GM23338 (cell line): ENCODE results near the gene TRIM13. TPM values are rescaled to one million over a fixed set of nuclear protein-coding genes. Genes with fewer than 3 reads are reported as not detected.

Experiments
- ATAC-seq: fragments of 200-7000 bp; cut with Tn5 transposase; 3 replicates; pipeline ENCODE4 v1.9.1; 2020
- DNase-seq: peaks from one replicate; pipeline ENCODE4 v3.0.0-alpha.2; 2015; ENCODE audit warnings: low spot score
- H2AFZ ChIP-seq: fragments of 200-600 bp; sonication (generic); 2 replicates; pipeline ENCODE4 v1.8.0; 2016; ENCODE audit warnings: antibody characterized with exemption, mild to moderate bottlenecking, moderate library complexity
- H3F3A ChIP-seq: fragments of 200-600 bp; sonication (generic); replicated peaks from 2 replicates; pipeline ENCODE4 v1.8.0; 2017; ENCODE audit warnings: antibody characterized with exemption, mixed run types, low read depth
- H3K27ac ChIP-seq: fragments of 200-600 bp; sonication (generic); 2 replicates; pipeline ENCODE4 v1.6.1; 2016; ENCODE audit warnings: low read depth
- H3K27me3 ChIP-seq: fragments of 200-600 bp; sonication (generic); 2 replicates; pipeline ENCODE4 v1.8.0; 2016; ENCODE audit warnings: mild to moderate bottlenecking, mixed run types, moderate library complexity; ENCODE audit not compliant: insufficient read depth
- H3K36me3 ChIP-seq: fragments of 200-600 bp; sonication (generic); 2 replicates; pipeline ENCODE4 v1.8.0; 2016; ENCODE audit warnings: mild to moderate bottlenecking; ENCODE audit not compliant: insufficient read depth
- H3K4me1 ChIP-seq: fragments of 200-600 bp; sonication (generic); 2 replicates; pipeline ENCODE4 v1.8.0; 2016; ENCODE audit warnings: mild to moderate bottlenecking, moderate library complexity; ENCODE audit not compliant: insufficient read depth
- H3K4me2 ChIP-seq: fragments of 200-600 bp; sonication (generic); 2 replicates; pipeline ENCODE4 v1.7.1; 2017; ENCODE audit warnings: mixed run types
- H3K4me3 ChIP-seq: fragments of 200-600 bp; sonication (generic); 2 replicates; pipeline ENCODE4 v1.6.1; 2016; ENCODE audit warnings: mixed run types
- H3K79me2 ChIP-seq: fragments of 200-600 bp; sonication (generic); replicated peaks from 2 replicates; pipeline ENCODE4 v1.8.0; 2017; ENCODE audit warnings: mild to moderate bottlenecking; ENCODE audit not compliant: insufficient read depth
- H3K9me2 ChIP-seq: fragments of 200-600 bp; sonication (generic); 2 replicates; pipeline ENCODE4 v1.8.0; 2017; ENCODE audit not compliant: insufficient read depth
- H4K20me1 ChIP-seq: fragments of 200-600 bp; sonication (generic); replicated peaks from 2 replicates; pipeline ENCODE4 v1.8.0; 2017; ENCODE audit warnings: mild to moderate bottlenecking; ENCODE audit not compliant: insufficient read depth
- H3K27ac Mint-ChIP-seq: 2 replicates; pipeline ENCODE4 v1.8.0; 2020; ENCODE audit warnings: inconsistent platforms, mild to moderate bottlenecking, moderate library complexity, mixed read lengths
- H3K27me3 Mint-ChIP-seq: 3 replicates; pipeline ENCODE4 v1.8.0; 2022; ENCODE audit warnings: low read depth, mild to moderate bottlenecking, moderate library complexity, mixed read lengths, inconsistent platforms; ENCODE audit not compliant: insufficient read depth, poor library complexity
- H3K36me3 Mint-ChIP-seq: 3 replicates; pipeline ENCODE4 v1.8.0; 2021; ENCODE audit warnings: low read depth, mild to moderate bottlenecking, inconsistent platforms, moderate library complexity, mixed read lengths
- H3K4me1 Mint-ChIP-seq: 3 replicates; pipeline ENCODE4 v1.8.0; 2020; ENCODE audit warnings: mild to moderate bottlenecking, inconsistent platforms, mixed read lengths
- H3K4me3 Mint-ChIP-seq: 3 replicates; pipeline ENCODE4 v1.8.0; 2021; ENCODE audit warnings: moderate library complexity, mild to moderate bottlenecking, inconsistent platforms, mixed read lengths
- H3K9me3 Mint-ChIP-seq: 3 replicates; pipeline ENCODE4 v1.8.0; 2020; ENCODE audit warnings: moderate library complexity, mild to moderate bottlenecking, inconsistent platforms, mixed read lengths
- CREB1 ChIP-seq: fragments of 250-450 bp; sonication (Bioruptor Pico); IDR thresholded peaks from 2 replicates; pipeline ENCODE4 v1.5.0; 2020; ENCODE audit warnings: low read depth, mild to moderate bottlenecking, moderate library complexity
- EZH2 ChIP-seq: fragments of 200-600 bp; sonication (generic); IDR thresholded peaks from one replicate; pipeline ENCODE4 v1.8.0; 2017; ENCODE audit warnings: antibody characterized with exemption, mild to moderate bottlenecking, low read depth; ENCODE audit not compliant: unreplicated experiment
- EZH2phosphoT487 ChIP-seq: fragments of 200-600 bp; sonication (generic); IDR thresholded peaks from one replicate; pipeline ENCODE4 v1.8.1; 2018; ENCODE audit warnings: antibody characterized with exemption; ENCODE audit not compliant: unreplicated experiment
- JUNB ChIP-seq: IDR thresholded peaks from one replicate; pipeline ENCODE4 v1.6.1; 2016; ENCODE audit warnings: antibody characterized with exemption; ENCODE audit not compliant: unreplicated experiment
- NANOG ChIP-seq: IDR thresholded peaks from 2 replicates; pipeline ENCODE4 v1.6.1; 2016; ENCODE audit warnings: antibody characterized with exemption, borderline replicate concordance
- STAT1 ChIP-seq: IDR thresholded peaks from one replicate; pipeline ENCODE4 v1.6.1; 2016; ENCODE audit warnings: antibody characterized with exemption; ENCODE audit not compliant: unreplicated experiment
- ZNF114 ChIP-seq: fragments of 250-450 bp; sonication (Bioruptor Pico); IDR thresholded peaks from 2 replicates; pipeline ENCODE4 v1.5.0; 2020; ENCODE audit warnings: mild to moderate bottlenecking, moderate library complexity
- ZNF331 ChIP-seq: fragments of 250-450 bp; sonication (Bioruptor Pico); IDR thresholded peaks from 2 replicates; pipeline ENCODE4 v1.5.0; 2020; ENCODE audit warnings: low read depth, mild to moderate bottlenecking, moderate library complexity
- polyA plus RNA-seq: library from polyadenylated mRNA; unstranded; fragments of >200 nt; fragmentation: Nextera tagmentation; extraction: Ambion mirVana; gene quantifications from 2 replicates; pipeline ENCODE4 v1.2.1, GENCODE V29; 2016
- total RNA-seq: library from RNA; depleted of rRNA; stranded (reverse); fragments of >200 nt; shearing (Covaris generic); gene quantifications from 2 replicates; pipeline ENCODE4 v1.2.3, GENCODE V29; 2014
- TF ChIP-seq, protein P1 (sequence below): fragments of 250-450 bp; sonication (Bioruptor Pico); IDR thresholded peaks from 2 replicates; pipeline ENCODE4 v1.5.0; 2020; ENCODE audit warnings: mild to moderate bottlenecking, moderate library complexity
- TF ChIP-seq, protein P2 (sequence below), 2 experiments: fragments of 200-600 bp in 1 of 2; sonication (generic) in 1 of 2; conservative IDR thresholded peaks; 2 replicates each; pipeline versions ENCODE4 v1.5.1 to v1.6.1; 2016 to 2017; ENCODE audit warnings: antibody characterized with exemption in 2 of 2, low read depth in 2 of 2, mild to moderate bottlenecking in 2 of 2, moderate library complexity in 1 of 2
- TF ChIP-seq, protein P3 (sequence below): IDR thresholded peaks from one replicate; pipeline ENCODE4 v1.6.1; 2018; ENCODE audit warnings: antibody characterized with exemption; ENCODE audit not compliant: unreplicated experiment

TRIM13 gene
- total and polyA plus RNA-seq, 2 experiments from 2014 or later: 23.0 to 25.3 TPM

DNA sequence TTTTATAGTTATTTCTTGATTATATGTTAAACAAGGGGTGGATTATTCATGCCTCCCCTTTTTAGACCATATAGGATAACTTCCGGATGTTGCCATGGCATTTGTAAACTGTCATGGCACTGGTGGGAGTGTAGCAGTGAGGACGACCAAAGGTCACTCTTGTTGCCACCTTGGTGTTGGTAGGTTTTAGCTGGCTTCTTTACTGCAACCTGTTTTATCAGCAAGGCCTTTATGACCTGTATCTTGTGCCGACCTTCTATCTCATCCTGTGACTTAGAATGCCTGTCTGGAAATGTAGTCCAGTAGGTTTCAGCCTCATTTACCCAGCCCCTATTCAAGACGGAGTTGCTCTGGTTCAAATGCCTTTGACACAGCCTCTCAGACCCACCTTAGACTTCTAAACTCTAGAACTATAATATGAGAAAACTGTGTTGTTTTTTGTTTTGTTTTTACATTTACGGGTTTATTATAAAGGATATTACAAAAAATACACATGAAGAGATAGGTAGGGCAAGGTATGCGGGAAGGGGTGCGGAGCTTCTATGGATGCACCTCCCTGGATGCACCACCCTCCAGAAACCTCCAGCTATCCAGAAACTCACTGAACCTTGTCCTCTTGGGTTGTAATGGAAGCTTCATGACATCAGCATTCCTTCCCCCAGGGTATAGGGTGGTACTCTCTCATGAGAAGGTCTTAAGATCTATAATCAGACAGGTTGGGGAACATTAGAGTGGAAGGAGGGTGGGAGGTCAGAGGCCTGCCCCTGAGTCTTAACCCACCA, 44.9 kb upstream of the TRIM13 start:
- no peak for TF ChIP-seq STAT1
- TF ChIP-seq, protein P1, sequence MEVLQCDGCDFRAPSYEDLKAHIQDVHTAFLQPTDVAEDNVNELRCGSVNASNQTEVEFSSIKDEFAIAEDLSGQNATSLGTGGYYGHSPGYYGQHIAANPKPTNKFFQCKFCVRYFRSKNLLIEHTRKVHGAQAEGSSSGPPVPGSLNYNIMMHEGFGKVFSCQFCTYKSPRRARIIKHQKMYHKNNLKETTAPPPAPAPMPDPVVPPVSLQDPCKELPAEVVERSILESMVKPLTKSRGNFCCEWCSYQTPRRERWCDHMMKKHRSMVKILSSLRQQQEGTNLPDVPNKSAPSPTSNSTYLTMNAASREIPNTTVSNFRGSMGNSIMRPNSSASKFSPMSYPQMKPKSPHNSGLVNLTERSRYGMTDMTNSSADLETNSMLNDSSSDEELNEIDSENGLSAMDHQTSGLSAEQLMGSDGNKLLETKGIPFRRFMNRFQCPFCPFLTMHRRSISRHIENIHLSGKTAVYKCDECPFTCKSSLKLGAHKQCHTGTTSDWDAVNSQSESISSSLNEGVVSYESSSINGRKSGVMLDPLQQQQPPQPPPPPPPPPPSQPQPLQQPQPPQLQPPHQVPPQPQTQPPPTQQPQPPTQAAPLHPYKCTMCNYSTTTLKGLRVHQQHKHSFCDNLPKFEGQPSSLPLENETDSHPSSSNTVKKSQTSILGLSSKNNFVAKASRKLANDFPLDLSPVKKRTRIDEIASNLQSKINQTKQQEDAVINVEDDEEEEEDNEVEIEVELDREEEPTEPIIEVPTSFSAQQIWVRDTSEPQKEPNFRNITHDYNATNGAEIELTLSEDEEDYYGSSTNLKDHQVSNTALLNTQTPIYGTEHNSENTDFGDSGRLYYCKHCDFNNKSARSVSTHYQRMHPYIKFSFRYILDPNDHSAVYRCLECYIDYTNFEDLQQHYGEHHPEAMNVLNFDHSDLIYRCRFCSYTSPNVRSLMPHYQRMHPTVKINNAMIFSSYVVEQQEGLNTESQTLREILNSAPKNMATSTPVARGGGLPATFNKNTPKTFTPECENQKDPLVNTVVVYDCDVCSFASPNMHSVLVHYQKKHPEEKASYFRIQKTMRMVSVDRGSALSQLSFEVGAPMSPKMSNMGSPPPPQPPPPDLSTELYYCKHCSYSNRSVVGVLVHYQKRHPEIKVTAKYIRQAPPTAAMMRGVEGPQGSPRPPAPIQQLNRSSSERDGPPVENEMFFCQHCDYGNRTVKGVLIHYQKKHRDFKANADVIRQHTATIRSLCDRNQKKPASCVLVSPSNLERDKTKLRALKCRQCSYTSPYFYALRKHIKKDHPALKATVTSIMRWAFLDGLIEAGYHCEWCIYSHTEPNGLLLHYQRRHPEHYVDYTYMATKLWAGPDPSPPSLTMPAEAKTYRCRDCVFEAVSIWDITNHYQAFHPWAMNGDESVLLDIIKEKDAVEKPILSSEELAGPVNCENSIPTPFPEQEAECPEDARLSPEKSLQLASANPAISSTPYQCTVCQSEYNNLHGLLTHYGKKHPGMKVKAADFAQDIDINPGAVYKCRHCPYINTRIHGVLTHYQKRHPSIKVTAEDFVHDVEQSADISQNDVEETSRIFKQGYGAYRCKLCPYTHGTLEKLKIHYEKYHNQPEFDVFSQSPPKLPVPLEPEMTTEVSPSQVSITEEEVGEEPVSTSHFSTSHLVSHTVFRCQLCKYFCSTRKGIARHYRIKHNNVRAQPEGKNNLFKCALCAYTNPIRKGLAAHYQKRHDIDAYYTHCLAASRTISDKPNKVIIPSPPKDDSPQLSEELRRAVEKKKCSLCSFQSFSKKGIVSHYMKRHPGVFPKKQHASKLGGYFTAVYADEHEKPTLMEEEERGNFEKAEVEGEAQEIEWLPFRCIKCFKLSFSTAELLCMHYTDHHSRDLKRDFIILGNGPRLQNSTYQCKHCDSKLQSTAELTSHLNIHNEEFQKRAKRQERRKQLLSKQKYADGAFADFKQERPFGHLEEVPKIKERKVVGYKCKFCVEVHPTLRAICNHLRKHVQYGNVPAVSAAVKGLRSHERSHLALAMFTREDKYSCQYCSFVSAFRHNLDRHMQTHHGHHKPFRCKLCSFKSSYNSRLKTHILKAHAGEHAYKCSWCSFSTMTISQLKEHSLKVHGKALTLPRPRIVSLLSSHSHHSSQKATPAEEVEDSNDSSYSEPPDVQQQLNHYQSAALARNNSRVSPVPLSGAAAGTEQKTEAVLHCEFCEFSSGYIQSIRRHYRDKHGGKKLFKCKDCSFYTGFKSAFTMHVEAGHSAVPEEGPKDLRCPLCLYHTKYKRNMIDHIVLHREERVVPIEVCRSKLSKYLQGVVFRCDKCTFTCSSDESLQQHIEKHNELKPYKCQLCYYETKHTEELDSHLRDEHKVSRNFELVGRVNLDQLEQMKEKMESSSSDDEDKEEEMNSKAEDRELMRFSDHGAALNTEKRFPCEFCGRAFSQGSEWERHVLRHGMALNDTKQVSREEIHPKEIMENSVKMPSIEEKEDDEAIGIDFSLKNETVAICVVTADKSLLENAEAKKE (CRISPR knock-in tag): no peak
- no peak for TF ChIP-seq NANOG
- TF ChIP-seq EZH2phosphoT487: no peak
- TF ChIP-seq, protein P2, sequence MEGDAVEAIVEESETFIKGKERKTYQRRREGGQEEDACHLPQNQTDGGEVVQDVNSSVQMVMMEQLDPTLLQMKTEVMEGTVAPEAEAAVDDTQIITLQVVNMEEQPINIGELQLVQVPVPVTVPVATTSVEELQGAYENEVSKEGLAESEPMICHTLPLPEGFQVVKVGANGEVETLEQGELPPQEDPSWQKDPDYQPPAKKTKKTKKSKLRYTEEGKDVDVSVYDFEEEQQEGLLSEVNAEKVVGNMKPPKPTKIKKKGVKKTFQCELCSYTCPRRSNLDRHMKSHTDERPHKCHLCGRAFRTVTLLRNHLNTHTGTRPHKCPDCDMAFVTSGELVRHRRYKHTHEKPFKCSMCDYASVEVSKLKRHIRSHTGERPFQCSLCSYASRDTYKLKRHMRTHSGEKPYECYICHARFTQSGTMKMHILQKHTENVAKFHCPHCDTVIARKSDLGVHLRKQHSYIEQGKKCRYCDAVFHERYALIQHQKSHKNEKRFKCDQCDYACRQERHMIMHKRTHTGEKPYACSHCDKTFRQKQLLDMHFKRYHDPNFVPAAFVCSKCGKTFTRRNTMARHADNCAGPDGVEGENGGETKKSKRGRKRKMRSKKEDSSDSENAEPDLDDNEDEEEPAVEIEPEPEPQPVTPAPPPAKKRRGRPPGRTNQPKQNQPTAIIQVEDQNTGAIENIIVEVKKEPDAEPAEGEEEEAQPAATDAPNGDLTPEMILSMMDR (conservative IDR thresholded peaks at IDR 0.05; ENCODE audit: low read depth in 2 of 2): no peak
- TF ChIP-seq EZH2: no peak
- TF ChIP-seq, protein P3, sequence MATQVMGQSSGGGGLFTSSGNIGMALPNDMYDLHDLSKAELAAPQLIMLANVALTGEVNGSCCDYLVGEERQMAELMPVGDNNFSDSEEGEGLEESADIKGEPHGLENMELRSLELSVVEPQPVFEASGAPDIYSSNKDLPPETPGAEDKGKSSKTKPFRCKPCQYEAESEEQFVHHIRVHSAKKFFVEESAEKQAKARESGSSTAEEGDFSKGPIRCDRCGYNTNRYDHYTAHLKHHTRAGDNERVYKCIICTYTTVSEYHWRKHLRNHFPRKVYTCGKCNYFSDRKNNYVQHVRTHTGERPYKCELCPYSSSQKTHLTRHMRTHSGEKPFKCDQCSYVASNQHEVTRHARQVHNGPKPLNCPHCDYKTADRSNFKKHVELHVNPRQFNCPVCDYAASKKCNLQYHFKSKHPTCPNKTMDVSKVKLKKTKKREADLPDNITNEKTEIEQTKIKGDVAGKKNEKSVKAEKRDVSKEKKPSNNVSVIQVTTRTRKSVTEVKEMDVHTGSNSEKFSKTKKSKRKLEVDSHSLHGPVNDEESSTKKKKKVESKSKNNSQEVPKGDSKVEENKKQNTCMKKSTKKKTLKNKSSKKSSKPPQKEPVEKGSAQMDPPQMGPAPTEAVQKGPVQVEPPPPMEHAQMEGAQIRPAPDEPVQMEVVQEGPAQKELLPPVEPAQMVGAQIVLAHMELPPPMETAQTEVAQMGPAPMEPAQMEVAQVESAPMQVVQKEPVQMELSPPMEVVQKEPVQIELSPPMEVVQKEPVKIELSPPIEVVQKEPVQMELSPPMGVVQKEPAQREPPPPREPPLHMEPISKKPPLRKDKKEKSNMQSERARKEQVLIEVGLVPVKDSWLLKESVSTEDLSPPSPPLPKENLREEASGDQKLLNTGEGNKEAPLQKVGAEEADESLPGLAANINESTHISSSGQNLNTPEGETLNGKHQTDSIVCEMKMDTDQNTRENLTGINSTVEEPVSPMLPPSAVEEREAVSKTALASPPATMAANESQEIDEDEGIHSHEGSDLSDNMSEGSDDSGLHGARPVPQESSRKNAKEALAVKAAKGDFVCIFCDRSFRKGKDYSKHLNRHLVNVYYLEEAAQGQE: no peak
- no peak for TF ChIP-seq CREB1 (CRISPR knock-in tag)
- no peak for TF ChIP-seq JUNB
- no peak for TF ChIP-seq ZNF114 (CRISPR knock-in tag)
- no peak for TF ChIP-seq ZNF331
- Histone ChIP-seq H3K4me1 (no peaks in the 10 kb centered on the region), H4K20me1 (no peaks in the 10 kb centered on the region), H3K9me2 (no peaks in the 10 kb centered on the region), H3F3A (no peaks in the 10 kb centered on the region), H3K79me2 (no peaks in the 10 kb centered on the region), H2AFZ (no peak overlapping the region), H3K4me2 (no peak overlapping the region), H3K36me3 (no peaks in the 10 kb centered on the region), H3K4me3 (no peak overlapping the region), H3K27ac (no peak overlapping the region), H3K27me3 (no peaks in the 10 kb centered on the region)
- Mint-ChIP-seq H3K4me1 (peaks cover 4% of the 10 kb centered on the region; the same call in 2 of the 3 replicates), H3K9me3 (no peaks in the 10 kb centered on the region; the same call in 2 of the 3 replicates), H3K27ac (no peak overlapping the region), H3K36me3 (no peaks in the 10 kb centered on the region), H3K4me3 (no peak overlapping the region), H3K27me3 (no peaks in the 10 kb centered on the region)
- DNase-seq (no peak), ATAC-seq (no peak)
